SKM-1 (cell line): ENCODE results near the gene CCDC148.

Experiments used
- DNase-seq: peaks from one replicate; lab custom pipeline; 2025; ENCODE audit not compliant: unreplicated experiment; lab: John Stamatoyannopoulos, UW

CCDC148 gene

DNA sequence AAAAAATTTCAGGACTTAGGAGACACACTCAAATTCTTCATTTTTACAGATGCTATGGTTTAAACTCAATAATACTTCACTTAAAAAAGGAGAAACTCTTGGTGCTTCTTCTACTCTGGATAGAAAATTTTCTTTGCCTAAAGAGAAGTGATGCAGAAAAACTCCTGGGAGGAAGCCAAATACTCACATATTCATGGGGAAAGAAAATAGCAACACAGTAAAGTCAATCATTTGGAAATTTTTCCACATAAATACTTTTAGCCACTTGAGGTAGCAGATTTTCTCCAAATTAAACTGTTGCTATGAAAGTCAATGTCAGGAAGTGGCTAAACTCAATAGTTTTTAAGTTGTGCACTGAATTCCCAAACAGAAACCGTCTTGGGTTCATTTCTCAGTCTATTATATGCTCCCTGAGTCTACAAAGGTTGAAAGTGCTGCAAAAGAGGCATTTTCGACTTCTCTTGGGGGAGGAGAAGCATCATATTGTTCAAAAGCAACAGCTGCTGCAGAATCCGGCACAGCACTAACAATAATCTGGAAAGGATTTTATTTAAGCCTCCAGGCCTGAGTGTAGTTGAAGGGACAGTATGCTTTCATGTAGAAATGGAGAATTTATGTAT lies 273.8 kb downstream of the CCDC148 start:
- no peak for DNase-seq

DNA sequence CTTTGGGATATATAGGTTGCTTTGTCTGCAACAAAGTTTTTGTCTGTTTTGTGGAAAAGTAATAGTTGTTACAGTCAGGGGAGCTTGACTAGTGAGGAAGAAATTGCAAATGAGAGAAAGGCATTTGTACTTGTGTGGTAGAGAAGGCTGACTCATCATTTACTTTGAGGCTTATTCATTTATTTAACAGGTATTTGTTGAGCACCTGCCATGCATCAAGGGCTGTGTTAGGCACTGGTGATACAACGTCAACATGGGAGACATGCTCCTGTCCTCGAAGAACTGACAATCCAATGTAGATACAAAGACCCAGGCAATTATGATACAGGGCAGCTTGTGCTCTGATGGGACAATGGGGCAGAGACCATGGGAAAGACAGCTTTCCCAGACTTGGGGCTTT lies 275.4 kb downstream of the CCDC148 start:
- no peak for DNase-seq

DNA sequence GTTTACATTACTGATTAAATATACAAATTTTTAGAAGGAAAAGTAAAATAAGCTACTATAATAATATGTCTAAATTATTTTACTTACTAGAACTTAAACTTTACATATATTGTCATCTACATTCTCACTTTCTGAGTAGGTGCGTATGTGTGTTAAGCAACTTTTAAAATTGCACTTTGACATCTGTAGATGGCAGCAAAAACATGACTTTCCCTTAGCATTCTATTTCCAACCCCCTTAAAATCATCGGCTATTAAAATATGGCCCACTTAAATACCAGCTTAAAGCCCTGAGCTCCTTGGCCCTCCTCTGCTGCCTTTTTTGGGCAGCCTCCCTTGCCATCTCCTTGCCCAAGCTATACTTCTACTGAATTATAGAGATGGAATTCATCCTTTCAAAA lies 276.9 kb downstream of the CCDC148 start:
- DNase-seq: no peak

DNA sequence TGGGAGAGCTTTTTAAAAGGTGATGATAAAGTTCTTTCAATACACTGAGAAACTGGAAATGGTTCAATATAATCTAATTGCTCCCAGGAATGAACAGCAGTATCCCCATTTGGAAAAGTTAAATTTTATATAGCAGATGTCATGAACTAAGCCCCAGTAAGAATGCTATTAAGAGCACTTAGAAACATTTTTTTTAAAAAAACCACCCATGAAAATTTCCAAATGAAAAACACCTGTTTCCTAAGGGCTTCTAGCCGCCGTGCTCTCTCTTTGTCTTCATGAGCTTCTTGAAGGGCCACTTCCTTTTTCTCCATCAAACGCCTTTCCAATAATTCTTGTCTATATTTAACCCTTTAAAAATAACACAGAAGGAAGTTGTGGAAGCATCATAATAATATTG lies 277.9 kb downstream of the CCDC148 start:
- no peak for DNase-seq

DNA sequence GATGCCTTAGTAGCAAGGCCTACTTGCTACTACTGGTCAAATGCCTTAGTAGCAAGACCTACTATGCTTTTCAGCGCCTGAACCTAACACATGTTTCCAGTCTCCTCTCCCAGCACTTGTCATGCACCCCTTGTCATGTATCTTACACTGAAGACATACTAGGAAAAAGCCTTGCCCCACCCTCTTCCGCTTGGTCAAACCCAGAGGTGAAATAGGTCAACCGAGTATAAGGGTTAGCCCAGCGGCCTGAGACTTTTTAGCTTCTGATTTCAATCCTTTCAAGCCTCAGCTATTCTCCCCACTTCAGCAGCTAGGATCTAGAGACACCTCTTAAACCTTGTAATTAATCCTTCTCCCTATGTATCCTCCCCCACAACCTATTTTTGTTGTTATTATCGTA lies 281.6 kb downstream of the CCDC148 start:
- DNase-seq: no peak

DNA sequence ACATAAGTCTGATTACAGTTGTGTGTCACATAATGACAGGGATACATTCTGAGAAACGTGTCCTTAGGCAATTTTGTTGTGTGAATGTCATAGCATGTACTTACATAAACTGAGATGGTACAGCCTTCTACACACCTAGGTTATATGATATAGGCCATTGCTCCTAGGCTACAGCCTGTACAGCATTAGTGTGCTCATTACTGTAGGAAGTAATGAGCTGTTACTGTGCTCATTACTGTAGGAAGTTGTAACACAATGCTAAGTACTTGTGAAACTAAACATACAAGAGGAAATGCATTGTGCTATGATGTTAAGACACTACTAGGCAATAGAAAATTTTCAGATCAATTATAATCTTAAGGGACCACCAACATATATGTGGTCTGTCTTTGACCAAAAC lies 282.1 kb downstream of the CCDC148 start:
- DNase-seq: no peak

DNA sequence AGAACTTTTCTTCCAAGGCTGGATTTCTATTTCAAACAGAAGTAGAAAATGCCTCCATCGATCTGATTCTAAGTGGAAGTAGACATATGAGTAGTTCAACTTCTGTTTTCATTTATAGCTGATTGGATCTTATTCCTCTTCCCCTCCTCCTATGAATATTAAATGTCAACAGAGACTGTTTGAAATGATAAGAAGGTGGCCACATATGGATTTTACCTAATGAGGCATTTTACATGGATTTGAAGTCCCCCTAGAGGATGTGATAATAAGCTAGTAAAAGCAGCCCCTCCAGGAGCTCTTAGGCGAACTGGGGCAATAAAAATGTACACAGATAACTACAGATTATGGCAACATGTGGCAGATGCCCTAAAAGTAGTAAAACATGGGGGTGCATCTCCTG lies 283.8 kb downstream of the CCDC148 start:
- DNase-seq: no peak

DNA sequence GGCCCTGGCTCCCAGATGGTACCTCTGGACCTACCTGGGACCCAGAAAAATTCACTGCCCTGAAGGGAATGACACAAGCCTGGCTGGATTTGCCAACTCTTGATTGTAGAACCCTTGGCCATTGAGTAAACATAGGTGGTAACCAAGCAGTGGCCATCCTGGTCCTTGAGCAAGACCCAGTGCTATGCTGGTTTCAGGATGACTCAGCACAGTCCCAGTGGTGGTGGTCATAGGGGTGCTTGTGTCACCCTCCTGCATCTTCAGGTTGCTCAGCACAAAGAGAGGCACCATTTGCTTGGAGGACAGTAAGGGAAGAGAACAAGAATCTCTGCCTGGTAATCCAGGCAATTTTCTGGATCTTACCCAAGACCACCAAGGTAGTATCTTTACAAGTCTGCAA lies 302.0 kb downstream of the CCDC148 start:
- no peak for DNase-seq

DNA sequence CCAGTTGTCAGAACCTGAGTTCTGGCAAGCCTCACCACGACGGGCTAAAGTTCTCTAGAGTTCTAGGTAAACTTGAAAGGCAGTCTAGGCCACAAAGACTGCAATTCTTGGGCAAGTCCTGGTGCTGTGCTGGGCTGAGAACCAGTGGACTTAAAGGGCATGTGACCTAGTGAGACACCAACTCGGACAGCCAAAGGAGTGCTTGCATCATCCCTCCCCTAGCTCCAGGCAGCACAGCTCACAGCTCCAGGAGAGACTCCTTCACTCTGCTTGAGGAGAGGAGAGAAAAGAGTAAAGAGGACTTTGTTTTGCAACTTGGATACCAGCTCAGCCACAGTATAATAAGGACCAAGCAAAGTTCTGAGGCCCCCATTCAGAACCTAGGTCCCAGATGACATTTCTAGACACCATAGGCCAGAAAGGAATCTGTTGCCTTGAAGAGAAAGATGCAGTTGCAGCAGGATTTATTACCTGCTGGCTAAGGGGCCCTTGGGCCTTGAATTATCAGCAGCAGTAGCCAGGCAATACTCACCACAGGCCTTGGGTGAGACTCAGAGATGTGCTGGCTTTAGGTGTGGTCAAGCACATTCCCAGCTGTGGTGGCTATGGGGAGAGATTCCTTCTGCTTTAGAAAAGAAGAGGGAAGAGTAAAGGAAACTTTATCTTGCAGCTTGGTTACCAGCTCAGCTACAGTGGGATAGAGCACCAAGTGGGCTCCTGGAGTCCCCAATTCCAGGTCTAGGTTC lies 303.1 kb downstream of the CCDC148 start:
- DNase-seq: no peak

DNA sequence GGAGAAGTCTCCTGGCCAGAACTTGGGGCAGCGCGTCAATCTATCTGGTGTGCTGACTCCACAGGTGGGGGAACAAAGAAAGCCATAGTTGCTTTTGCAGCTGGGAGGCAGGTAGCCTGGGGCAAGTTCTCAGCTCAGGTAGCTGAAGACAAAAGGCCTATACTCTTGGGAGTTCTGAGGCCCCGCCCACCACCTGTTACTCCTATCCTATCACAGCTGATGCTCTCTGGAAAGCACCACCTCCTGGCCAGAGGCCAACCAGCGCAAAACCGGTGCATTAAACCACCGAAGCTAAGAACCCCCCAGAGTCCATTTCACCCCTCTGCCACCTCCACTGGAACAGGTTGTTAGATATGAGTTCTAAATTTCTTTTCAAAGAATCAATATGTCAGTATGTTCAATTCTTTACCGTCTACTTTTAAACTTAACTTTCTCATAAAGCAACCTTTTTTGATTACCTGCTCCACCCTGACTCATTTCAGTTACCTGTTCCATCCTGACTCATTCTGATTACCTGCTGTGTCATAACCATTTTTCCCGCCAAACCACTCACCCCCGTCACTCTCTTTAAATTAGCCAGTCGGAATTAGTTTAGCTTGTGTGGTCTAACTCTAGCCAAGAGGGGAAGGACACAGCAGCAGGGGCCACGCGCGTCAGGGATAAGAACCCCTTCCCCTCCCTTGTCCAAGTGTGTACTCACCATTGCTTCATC lies 311.5 kb downstream of the CCDC148 start:
- DNase-seq: no peak

DNA sequence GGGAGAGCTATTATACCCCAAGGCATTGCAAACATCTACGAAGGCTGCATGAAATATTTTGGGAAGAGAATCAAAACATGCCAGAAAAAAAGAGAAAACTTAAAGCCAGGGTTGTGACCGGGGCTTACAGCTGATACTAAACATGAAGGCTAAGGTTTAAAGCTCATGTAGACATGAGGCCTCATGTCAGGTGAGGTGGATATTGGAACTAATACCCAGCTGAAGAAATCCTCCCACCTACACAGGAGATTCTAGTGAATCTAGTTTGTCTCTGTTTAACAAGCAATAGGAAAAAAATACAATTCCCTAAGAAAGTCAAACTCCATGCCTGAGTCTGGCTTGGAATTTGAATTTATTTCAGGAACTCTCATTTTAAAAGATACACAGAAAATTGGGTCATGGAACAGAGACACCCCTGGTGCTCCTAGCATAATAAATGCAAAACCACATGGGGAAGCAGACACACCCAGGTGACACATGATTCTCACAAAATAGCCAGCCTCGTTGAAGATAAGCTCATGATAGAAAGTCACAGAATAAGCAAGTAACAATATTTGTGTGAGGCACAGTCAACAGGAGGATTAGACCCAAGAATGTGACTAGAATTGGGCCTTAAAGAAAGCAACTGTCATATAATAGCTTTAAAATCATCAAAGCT lies 312.7 kb downstream of the CCDC148 start:
- DNase-seq: no peak

DNA sequence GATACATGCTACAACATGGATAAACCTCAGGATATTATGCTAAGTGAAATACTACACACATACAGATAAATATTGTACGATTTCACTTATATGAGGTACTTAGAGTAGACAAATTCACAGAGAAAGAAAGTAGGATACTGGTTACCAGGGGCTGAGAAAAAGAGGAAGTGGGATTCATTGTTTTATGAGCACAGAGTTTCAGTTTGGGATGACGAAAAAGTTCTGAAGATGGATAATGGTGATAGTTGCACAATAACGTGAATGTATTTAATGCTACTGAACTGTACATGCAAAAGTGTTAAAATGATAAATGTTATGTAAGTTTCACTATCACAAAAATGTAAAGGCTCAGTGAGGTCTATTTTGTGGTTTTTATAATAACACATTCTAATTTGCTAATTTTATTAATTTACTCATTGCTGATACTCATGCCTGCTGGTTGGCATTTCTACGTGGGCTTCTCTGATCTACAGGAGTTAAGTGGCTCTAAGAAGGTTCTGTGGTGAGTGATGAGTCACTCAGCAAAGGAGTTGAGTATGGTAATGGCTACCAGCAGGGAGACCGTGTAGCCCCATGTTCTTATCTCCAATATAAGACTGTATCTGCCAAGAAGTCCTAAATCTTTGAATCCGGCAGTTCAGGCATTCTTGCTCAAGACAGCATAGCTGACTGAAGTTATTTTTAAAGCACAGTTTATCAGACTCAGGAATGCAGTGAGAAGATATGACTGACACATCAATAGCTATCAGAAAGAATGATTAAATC lies 313.8 kb downstream of the CCDC148 start:
- DNase-seq: peak; percentile 86

DNA sequence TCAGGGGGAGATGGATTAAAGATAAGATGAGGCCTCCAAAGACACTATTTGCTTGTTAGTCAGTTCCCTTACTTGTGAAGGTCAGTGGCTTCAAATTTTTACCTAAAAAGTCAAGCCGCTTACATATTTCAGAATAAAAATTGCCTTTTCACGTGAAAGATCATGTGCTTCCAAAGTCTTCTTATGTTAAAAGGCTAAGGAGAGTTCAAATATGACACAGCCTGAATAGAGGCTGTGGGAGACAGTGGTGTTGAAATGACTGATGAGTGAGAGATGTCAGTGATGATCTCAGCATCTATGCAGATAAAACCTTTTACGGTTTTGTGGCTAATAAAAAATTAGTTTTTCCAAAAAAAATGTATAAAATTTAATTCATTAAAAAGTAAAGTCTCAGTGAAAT lies 314.4 kb downstream of the CCDC148 start:
- no peak for DNase-seq

DNA sequence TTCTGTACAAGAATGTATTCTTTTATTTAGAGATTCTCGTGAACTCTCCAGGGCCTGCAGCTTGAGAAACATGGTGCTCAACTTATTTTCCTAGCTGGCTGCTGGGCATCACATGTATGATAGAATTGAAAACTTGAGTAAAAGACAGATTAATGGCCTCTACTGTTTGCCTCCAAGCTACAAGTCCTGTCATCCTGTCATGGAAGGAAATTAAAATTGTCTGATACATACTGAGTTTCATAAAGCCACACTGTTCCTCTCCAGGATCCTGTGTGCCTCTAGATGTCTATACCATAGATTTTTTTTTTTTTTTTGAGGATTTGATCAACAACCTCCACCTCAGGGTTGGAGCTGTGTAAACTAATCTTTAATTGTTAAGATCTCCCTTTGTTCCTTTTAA lies 316.4 kb downstream of the CCDC148 start:
- no peak for DNase-seq

DNA sequence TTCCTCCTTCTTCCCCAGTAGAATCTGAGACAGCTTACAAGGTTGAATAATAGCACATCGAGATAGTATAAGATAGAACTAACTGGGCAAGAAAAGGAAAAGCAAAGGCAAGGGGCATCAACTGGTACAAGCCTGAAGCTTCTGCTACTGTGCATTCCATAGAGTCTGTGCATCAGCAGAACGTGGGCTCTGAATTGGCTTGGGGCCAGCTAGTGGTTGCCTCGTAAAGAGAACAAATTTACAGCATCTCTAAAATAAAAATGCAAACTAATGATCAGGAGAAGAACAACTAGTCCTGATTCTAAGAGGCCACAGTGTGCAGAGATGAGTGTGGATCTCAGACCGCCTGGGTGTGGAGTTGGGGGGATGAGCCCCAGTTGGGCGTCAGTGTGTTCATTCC lies 318.3 kb downstream of the CCDC148 start:
- DNase-seq: no peak

DNA sequence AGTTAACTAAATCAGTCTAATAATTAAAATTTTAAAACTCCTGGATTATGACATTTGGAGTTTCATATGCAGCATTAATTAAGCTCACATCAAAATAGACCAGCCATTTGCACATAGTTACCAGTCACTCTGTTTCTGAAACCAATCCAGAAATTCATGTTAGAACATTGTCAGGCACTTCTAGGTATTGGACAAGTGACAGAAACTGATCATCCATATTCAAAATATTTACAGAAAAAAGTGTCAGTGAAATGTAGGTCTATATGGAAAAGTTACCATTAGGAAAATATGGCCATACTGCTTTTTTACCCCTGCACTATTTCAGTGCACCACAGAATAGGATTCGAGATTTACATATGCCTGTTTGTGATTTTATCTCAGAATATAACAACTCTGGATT lies 321.5 kb downstream of the CCDC148 start:
- no peak for DNase-seq

DNA sequence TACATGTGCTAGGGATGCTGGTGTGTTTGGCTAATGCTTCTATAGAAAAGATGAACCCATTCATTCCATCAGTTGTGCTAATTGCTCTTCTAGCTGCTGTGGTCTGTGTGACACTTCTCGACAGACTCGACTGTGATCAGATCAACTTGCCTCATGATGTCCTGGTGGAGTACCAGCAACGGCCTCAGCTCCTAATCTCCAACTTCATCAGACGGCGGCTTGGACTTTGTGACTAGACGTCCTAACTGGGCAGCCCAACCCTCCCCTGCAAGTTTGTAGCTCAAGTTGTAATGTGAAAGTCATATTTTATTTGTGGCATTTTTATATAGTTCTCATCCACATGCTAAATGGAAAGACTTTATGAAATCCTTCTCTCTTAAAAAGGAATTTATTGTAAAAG lies 321.9 kb downstream of the CCDC148 start:
- no peak for DNase-seq

DNA sequence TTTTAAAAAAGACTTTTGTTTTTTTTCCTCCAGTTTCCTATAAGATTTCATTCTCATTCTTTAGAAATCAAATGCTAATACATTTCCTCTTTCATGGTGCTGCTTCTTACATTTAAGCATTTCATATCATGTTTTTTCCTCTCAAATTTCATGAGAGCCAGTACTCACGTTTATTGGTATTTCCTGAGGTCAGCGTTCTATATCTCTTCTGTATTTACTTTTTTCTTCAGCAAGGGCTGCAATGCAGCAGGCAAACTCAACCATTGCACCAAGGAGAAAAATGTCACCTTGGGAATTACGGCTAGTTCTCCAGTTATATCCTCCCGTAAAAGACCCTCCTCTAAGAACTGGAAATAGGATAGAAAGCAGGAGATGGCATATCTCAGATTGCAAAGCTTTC lies 322.5 kb downstream of the CCDC148 start:
- DNase-seq: no peak

DNA sequence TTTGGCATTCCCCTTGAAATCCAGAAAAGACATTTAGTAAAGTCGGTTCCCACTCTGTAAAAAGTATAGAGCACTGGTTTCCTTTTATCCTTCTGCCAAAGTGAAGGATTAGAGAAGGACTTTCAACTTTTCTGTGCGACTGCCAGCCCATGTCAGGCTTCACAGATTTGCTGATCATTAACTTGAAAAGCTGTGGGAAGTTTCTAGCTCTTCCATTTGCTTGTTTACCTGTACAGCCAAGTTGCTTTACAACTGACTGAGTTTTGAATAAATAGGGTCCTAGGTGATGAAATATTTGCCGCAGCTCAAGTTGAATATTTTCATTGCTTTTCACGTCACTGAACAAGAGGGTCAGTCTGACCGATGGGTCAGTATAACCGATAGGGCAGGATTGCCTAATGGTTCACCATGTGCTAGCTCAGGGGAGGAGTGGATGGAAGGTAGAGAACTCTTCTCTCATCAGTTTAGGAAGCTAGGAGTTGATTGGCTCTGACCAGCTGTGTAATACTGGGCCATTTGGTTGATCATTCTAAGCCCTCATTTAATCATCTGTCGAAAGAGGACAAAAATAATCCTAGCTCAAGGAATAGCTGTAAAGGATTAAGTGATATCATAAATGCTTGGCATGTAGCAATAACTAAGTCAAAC lies 324.5 kb downstream of the CCDC148 start:
- no peak for DNase-seq

DNA sequence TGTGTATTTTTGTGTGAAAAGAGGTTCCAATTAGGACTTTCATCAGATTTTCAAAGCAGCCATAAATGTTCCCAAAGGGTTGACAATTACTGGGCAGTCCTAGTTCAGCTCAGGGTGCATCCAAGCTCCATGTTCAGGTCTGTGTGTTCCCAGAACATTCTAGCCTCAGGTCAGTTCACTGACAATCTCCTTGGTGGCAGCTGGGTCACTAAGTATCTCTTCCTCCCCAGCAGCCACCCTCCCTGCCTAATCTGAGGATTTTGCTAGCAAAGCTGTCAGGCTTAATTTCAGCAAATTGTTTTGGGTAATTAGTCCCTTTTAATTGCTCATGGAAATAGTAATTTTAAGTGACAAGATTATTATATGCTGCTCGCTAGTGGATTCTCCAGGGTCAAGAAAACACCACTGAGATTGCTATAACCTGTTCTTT lies 325.1 kb downstream of the CCDC148 start:
- no peak for DNase-seq
